Measurements from ENCODE around the gene CPHXL2.

Gene CPHXL2

DNA sequence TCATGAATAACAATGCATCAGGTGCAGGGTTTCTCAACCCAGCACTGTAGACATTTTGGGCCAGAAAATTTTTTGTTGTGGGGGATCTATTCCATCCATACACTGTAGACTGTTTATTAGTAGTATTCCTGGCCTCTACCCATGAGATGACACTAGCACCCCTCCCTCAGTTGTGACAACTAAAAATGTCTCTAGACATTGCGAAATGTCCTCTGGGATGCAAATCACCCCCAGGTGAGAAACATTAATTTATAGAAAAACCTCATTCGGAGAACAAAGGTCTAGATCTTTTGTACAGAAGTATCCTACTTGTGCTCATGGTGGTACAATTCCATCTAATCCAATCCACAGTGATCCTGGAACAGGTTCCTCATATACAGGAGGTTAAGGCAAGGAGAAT lies 58.0 kb downstream of the CPHXL2 start (continued):
- no peak for TF ChIP-seq ZBTB26 (tag by site-specific recombination; optimal IDR thresholded peaks at IDR 0.05)
- TF ChIP-seq KLF1 (tag by site-specific recombination; IDR thresholded peaks at IDR 0.05) = no peak

- TF ChIP-seq GLI4 (tag by site-specific recombination; IDR thresholded peaks at IDR 0.05) (no peak), ZNF610 (tag by site-specific recombination; IDR thresholded peaks at IDR 0.05; ENCODE audit: borderline replicate concordance) (no peak), KLF1 (tag by site-specific recombination; IDR thresholded peaks at IDR 0.05) (no peak), ZNF701 (tag by site-specific recombination; IDR thresholded peaks at IDR 0.05) (no peak), ZBTB8A (tag by site-specific recombination; IDR thresholded peaks at IDR 0.05) (no peak), ZNF423 (tag by site-specific recombination; IDR thresholded peaks at IDR 0.05) (no peak), ZSCAN4 (tag by site-specific recombination; IDR thresholded peaks at IDR 0.05) (no peak), ZNF777 (tag by site-specific recombination; IDR thresholded peaks at IDR 0.05; ENCODE audit: borderline replicate concordance) (no peak), ZFP37 (tag by site-specific recombination; IDR thresholded peaks at IDR 0.05) (no peak), ZNF629 (tag by site-specific recombination; IDR thresholded peaks at IDR 0.05) (no peak), ZBTB6 (tag by site-specific recombination; IDR thresholded peaks at IDR 0.05) (no peak), ZNF211 (tag by site-specific recombination; IDR thresholded peaks at IDR 0.05; ENCODE audit: low read depth) (no peak)
- TF ChIP-seq, protein P1, sequence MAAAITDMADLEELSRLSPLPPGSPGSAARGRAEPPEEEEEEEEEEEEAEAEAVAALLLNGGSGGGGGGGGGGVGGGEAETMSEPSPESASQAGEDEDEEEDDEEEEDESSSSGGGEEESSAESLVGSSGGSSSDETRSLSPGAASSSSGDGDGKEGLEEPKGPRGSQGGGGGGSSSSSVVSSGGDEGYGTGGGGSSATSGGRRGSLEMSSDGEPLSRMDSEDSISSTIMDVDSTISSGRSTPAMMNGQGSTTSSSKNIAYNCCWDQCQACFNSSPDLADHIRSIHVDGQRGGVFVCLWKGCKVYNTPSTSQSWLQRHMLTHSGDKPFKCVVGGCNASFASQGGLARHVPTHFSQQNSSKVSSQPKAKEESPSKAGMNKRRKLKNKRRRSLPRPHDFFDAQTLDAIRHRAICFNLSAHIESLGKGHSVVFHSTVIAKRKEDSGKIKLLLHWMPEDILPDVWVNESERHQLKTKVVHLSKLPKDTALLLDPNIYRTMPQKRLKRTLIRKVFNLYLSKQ (tag by site-specific recombination; IDR thresholded peaks at IDR 0.05; ENCODE audit: borderline replicate concordance) = no peak
- TF ChIP-seq, protein P2, sequence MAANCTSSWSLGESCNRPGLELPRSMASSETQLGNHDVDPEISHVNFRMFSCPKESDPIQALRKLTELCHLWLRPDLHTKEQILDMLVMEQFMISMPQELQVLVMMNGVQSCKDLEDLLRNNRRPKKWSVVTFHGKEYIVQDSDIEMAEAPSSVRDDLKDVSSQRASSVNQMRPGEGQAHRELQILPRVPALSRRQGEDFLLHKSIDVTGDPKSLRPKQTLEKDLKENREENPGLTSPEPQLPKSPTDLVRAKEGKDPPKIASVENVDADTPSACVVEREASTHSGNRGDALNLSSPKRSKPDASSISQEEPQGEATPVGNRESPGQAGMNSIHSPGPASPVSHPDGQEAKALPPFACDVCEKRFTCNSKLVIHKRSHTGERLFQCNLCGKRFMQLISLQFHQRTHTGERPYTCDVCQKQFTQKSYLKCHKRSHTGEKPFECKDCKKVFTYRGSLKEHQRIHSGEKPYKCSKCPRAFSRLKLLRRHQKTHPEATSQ (tag by site-specific recombination; IDR thresholded peaks at IDR 0.05) = no peak
- TF ChIP-seq, protein P3, sequence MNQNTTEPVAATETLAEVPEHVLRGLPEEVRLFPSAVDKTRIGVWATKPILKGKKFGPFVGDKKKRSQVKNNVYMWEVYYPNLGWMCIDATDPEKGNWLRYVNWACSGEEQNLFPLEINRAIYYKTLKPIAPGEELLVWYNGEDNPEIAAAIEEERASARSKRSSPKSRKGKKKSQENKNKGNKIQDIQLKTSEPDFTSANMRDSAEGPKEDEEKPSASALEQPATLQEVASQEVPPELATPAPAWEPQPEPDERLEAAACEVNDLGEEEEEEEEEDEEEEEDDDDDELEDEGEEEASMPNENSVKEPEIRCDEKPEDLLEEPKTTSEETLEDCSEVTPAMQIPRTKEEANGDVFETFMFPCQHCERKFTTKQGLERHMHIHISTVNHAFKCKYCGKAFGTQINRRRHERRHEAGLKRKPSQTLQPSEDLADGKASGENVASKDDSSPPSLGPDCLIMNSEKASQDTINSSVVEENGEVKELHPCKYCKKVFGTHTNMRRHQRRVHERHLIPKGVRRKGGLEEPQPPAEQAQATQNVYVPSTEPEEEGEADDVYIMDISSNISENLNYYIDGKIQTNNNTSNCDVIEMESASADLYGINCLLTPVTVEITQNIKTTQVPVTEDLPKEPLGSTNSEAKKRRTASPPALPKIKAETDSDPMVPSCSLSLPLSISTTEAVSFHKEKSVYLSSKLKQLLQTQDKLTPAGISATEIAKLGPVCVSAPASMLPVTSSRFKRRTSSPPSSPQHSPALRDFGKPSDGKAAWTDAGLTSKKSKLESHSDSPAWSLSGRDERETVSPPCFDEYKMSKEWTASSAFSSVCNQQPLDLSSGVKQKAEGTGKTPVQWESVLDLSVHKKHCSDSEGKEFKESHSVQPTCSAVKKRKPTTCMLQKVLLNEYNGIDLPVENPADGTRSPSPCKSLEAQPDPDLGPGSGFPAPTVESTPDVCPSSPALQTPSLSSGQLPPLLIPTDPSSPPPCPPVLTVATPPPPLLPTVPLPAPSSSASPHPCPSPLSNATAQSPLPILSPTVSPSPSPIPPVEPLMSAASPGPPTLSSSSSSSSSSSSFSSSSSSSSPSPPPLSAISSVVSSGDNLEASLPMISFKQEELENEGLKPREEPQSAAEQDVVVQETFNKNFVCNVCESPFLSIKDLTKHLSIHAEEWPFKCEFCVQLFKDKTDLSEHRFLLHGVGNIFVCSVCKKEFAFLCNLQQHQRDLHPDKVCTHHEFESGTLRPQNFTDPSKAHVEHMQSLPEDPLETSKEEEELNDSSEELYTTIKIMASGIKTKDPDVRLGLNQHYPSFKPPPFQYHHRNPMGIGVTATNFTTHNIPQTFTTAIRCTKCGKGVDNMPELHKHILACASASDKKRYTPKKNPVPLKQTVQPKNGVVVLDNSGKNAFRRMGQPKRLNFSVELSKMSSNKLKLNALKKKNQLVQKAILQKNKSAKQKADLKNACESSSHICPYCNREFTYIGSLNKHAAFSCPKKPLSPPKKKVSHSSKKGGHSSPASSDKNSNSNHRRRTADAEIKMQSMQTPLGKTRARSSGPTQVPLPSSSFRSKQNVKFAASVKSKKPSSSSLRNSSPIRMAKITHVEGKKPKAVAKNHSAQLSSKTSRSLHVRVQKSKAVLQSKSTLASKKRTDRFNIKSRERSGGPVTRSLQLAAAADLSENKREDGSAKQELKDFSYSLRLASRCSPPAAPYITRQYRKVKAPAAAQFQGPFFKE (tag by site-specific recombination; IDR thresholded peaks at IDR 0.05; ENCODE audit: borderline replicate concordance) = no peak
- POLR2A ChIA-PET = no interaction called here
- H3K4me1 ChIP-seq (ENCODE audit: control insufficient read depth, insufficient read depth, low read length) = peaks cover 3% of the 10 kb centered on the region; the same call in 1 of the 2 replicates
- CTCF ChIA-PET = interaction anchor here (1.0 kb wide), 1 partner anchor 152 kb away, joined by 3 read pairs; no protein-coding TSS in a partner anchor
- H3K4me3 ChIP-seq (ENCODE audit: low read depth, low read length) = no peak overlapping the region
- H3K36me3 ChIP-seq (ENCODE audit: control insufficient read depth in 2 of 2, insufficient read depth in 1 of 2, low read length in 2 of 2) = peaks cover 34 to 85% of the 10 kb centered on the region in 2 experiments
- no peaks in the 10 kb centered on the region for H3K9me3 ChIP-seq (ENCODE audit: control insufficient read depth, insufficient read depth, low read depth, low read length)
- H3K27ac ChIP-seq (ENCODE audit: extremely low read depth, low read depth, low read length) = no peak overlapping the region
These were observed 59.7 kb downstream of the CPHXL2 start for GRCh38 chr16:75617121-75617520.
